Lower leg skin (tissue), 4 donors: Measurements from ENCODE around the gene ELAVL2. TPM values are rescaled to one million over a fixed set of nuclear protein-coding genes. Genes with fewer than 3 reads are reported as not detected.
"Not testable (repeated sequence)": the region's sequence is repeated elsewhere in the genome, so short reads cannot be mapped to it uniquely, and the experiment has no call there.

Experiments
- DNase-seq, 2 donors: peaks; one replicate each; pipeline ENCODE4 v3.0.0-alpha.2; 2019; ENCODE audit warnings: low spot score in 2 of 2
- H3K4me3 ChIP-seq: fragments of 200-600 bp; sonication (generic); 2 replicates; pipeline ENCODE4 v1.5.1; 2017; ENCODE audit warnings: mild to moderate bottlenecking, low read depth; ENCODE audit not compliant: poor library complexity, severe bottlenecking
- CTCF ChIP-seq, 3 donors: fragments of 450-650 bp; IDR thresholded peaks; one replicate each; pipeline ENCODE4 v1.5.1; 2016; ENCODE audit warnings: antibody characterized with exemption in 3 of 3, mild to moderate bottlenecking in 3 of 3, moderate library complexity in 2 of 3
- POLR2A ChIP-seq, 2 donors: fragments of 450-650 bp; IDR thresholded peaks; one replicate each; pipeline ENCODE4 v1.6.1; 2016 to 2017; ENCODE audit warnings: antibody characterized with exemption in 2 of 2, mild to moderate bottlenecking in 1 of 2, moderate library complexity in 1 of 2
- WGBS, 2 donors: methylation state at CpG; one replicate each; pipeline ENCODE4 v1.1.5; 2018; 5-methylcytosine and 5-hydroxymethylcytosine counted together
- intact Hi-C: fragments of 100-400 bp; cut with DNase I; formaldehyde crosslinking; loops from one replicate; pipeline ENCODE4 v1.15.0; 2023; ENCODE audit warnings: low total_unique reads
- total RNA-seq, 4 donors: library from RNA; depleted of rRNA; stranded (reverse); fragments of >200 nt; gene quantifications; one replicate each; pipeline ENCODE4 v1.1.0, GENCODE V29; 2016

The ELAVL2 gene
- total RNA-seq, 4 donors from 2014 or later: 0.11 to 1.3 (median 0.42) TPM

- 90 to 91% methylated on average over 2 of the region's 2 CpGs for WGBS, 2 donors
- no peak overlapping the region for H3K4me3 ChIP-seq
- TF ChIP-seq POLR2A (IDR thresholded peaks at IDR 0.05) (no peak), CTCF (IDR thresholded peaks at IDR 0.05) (no peak)
- intact Hi-C loops: no loop called here
- DNase-seq: no peak
These were observed 102.4 kb downstream of the ELAVL2 start for GRCh38 chr9:23723672-23724071.

- intact Hi-C loops: not testable (repeated sequence)
- WGBS, 2 donors: 93 to 97% methylated on average over 3 to 4 of the region's 4 CpGs
These were observed 103.0 kb downstream of the ELAVL2 start for GRCh38 chr9:23723048-23723447.

GRCh38 chr9:23721466-23721865, 104.6 kb downstream of the ELAVL2 start:
- no peak overlapping the region for H3K4me3 ChIP-seq
- TF ChIP-seq POLR2A (IDR thresholded peaks at IDR 0.05) (no peak), CTCF (IDR thresholded peaks at IDR 0.05) (no peak)
- intact Hi-C loops: no loop called here
- no peak for DNase-seq

More at GRCh38 chr9:23723048-23723447, 103.0 kb downstream of the ELAVL2 start:
- H3K4me3 ChIP-seq, DNase-seq: not testable (repeated sequence)

GRCh38 chr9:23717505-23717904, 108.5 kb downstream of the ELAVL2 start:
- intact Hi-C loops: no loop called here
- 86 to 96% methylated on average over 2 of the region's 2 CpGs for WGBS, 2 donors
- DNase-seq: no peak
- TF ChIP-seq CTCF (IDR thresholded peaks at IDR 0.05) (no peak), POLR2A (IDR thresholded peaks at IDR 0.05) (no peak)
- no peak overlapping the region for H3K4me3 ChIP-seq

- TF ChIP-seq POLR2A (IDR thresholded peaks at IDR 0.05): no peak
- H3K4me3 ChIP-seq: no peak overlapping the region
- no peak for DNase-seq
- intact Hi-C loops: no loop called here
- 91% methylated on average over 3 of the region's 3 CpGs for WGBS, 2 donors
These were observed 118.8 kb downstream of the ELAVL2 start for GRCh38 chr9:23707249-23707648.

GRCh38 chr9:23702311-23702922, 123.6 kb downstream of the ELAVL2 start:
- WGBS, 2 donors: 93% methylated on average over 3 of the region's 3 CpGs
- TF ChIP-seq CTCF (IDR thresholded peaks at IDR 0.05): no peak
- TF ChIP-seq POLR2A (IDR thresholded peaks at IDR 0.05): no peak
- intact Hi-C loops: no loop called here

GRCh38 chr9:23701291-23701690, 124.7 kb downstream of the ELAVL2 start:
- intact Hi-C loops: no loop called here
- no peak for TF ChIP-seq POLR2A (IDR thresholded peaks at IDR 0.05)
- no peak for TF ChIP-seq CTCF (IDR thresholded peaks at IDR 0.05)
- H3K4me3 ChIP-seq: no peak overlapping the region
- 92 to 96% methylated on average over 6 of the region's 6 CpGs for WGBS, 2 donors
- no peak for DNase-seq

More at GRCh38 chr9:23702311-23702922, 123.6 kb downstream of the ELAVL2 start:
- no peak overlapping the region for H3K4me3 ChIP-seq
- no peak for DNase-seq
